Measurements from ENCODE around the gene CROCC.
A peak's percentile ranks its signal among the peaks of the same experiment; 100 is the strongest.

The CROCC gene

GRCh38 chr1:16967962-16968361, 46.2 kb downstream of the CROCC start:
- H3K27ac Mint-ChIP-seq: no peak overlapping the region
- H3K4me3 Mint-ChIP-seq: no peak overlapping the region
- no peak for TF ChIP-seq CTCF (IDR thresholded peaks at IDR 0.05)
- no peak for DNase-seq
- H3K27me3 Mint-ChIP-seq (ENCODE audit: low read depth, poor library complexity): no peaks in the 10 kb centered on the region
- H3K9me3 Mint-ChIP-seq: no peaks in the 10 kb centered on the region
- peaks cover 36% of the 10 kb centered on the region for H3K4me1 Mint-ChIP-seq
- H3K36me3 Mint-ChIP-seq (ENCODE audit: low read depth): peaks cover 22% of the 10 kb centered on the region

GRCh38 chr1:16968372-16968771, 46.6 kb downstream of the CROCC start:
- peaks cover 22% of the 10 kb centered on the region for H3K36me3 Mint-ChIP-seq (ENCODE audit: low read depth)
- H3K9me3 Mint-ChIP-seq: no peaks in the 10 kb centered on the region
- H3K27me3 Mint-ChIP-seq (ENCODE audit: low read depth, poor library complexity): no peaks in the 10 kb centered on the region
- no peak overlapping the region for H3K4me3 Mint-ChIP-seq
- peaks cover 40% of the 10 kb centered on the region for H3K4me1 Mint-ChIP-seq
- H3K27ac Mint-ChIP-seq: no peak overlapping the region
- no peak for DNase-seq
- no peak for TF ChIP-seq CTCF (IDR thresholded peaks at IDR 0.05)

- TF ChIP-seq CTCF (IDR thresholded peaks at IDR 0.05): no peak
- no peaks in the 10 kb centered on the region for H3K27me3 Mint-ChIP-seq (ENCODE audit: low read depth, poor library complexity)
- no peak for DNase-seq
- peaks cover 22% of the 10 kb centered on the region for H3K36me3 Mint-ChIP-seq (ENCODE audit: low read depth)
- H3K4me1 Mint-ChIP-seq: peaks cover 40% of the 10 kb centered on the region
- no peak overlapping the region for H3K4me3 Mint-ChIP-seq
- H3K27ac Mint-ChIP-seq: peak overlapping the region; percentile 48
- no peaks in the 10 kb centered on the region for H3K9me3 Mint-ChIP-seq
Observed at GRCh38 chr1:16969057-16969611, 47.4 kb downstream of the CROCC start.

GRCh38 chr1:16969651-16970050, 47.9 kb downstream of the CROCC start:
- TF ChIP-seq CTCF (IDR thresholded peaks at IDR 0.05): no peak
- H3K4me3 Mint-ChIP-seq: no peak overlapping the region
- no peaks in the 10 kb centered on the region for H3K9me3 Mint-ChIP-seq
- H3K4me1 Mint-ChIP-seq: peaks cover 40% of the 10 kb centered on the region
- H3K27ac Mint-ChIP-seq: peak overlapping the region; percentile 48
- no peaks in the 10 kb centered on the region for H3K27me3 Mint-ChIP-seq (ENCODE audit: low read depth, poor library complexity)
- DNase-seq: no peak
- H3K36me3 Mint-ChIP-seq (ENCODE audit: low read depth): peaks cover 22% of the 10 kb centered on the region

- H3K27me3 Mint-ChIP-seq (ENCODE audit: low read depth, poor library complexity): no peaks in the 10 kb centered on the region
- H3K27ac Mint-ChIP-seq: peak overlapping the region; percentile 81
- H3K36me3 Mint-ChIP-seq (ENCODE audit: low read depth): peaks cover 18% of the 10 kb centered on the region
- DNase-seq: no peak
- no peaks in the 10 kb centered on the region for H3K9me3 Mint-ChIP-seq
- no peak overlapping the region for H3K4me3 Mint-ChIP-seq
- peaks cover 40% of the 10 kb centered on the region for H3K4me1 Mint-ChIP-seq
- no peak for TF ChIP-seq CTCF (IDR thresholded peaks at IDR 0.05)
Observed at GRCh38 chr1:16970132-16970910, 48.6 kb downstream of the CROCC start.
